SK-N-MC (cell line): Measurements from ENCODE around the gene LRRC9.
"Not testable (repeated sequence)": the region's sequence is repeated elsewhere in the genome, so short reads cannot be mapped to it uniquely, and the experiment has no call there.

ENCODE experiments used
- EZH2 ChIP-seq: fragments of 200-600 bp; sonication (generic); IDR thresholded peaks from one replicate; pipeline ENCODE4 v1.6.1; 2017; ENCODE audit warnings: antibody characterized with exemption
- FOXP2 ChIP-seq: optimal IDR thresholded peaks from 2 replicates; pipeline ENCODE3; 2011; ENCODE audit warnings: mild to moderate bottlenecking, moderate library complexity; ENCODE audit not compliant: insufficient read depth; ENCODE audit errors: extremely low read length, control extremely low read depth
- POLR2AphosphoS5 ChIP-seq: IDR thresholded peaks from 2 replicates; pipeline ENCODE4 v1.6.1; 2012; ENCODE audit warnings: mild to moderate bottlenecking, low read depth, low read length, borderline replicate concordance

DNA sequence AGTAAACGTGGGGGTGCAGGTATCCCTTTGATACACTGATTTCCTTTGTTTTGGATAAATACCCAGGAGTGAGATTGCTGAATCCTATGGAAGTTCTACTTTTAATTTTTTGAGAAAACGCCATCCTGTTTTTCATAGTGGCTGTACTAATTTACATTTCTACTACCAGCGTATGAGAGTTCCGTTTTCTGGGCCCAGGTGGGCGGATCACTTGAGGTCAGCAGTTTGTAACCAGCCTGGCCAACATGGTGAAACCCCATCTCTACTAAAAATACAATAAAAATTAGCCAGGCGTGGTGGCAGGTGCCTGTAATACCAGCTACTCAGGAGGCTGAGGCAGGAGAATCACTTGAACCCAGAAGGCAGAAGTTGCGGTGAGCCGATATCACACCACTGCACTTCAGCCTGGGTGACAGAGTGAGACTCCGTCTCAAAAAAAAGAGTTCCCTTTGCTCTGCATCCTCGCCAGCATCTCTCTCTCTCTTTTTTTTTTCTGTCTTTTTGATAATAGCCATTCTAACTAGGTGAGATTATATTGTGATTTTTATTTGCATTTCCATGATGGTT lies 22.4 kb downstream of the LRRC9 start:
- not testable (repeated sequence) for TF ChIP-seq EZH2, POLR2AphosphoS5, FOXP2
